Sigmoid colon (tissue), 4 donors: ENCODE data around the gene KCND3.

ENCODE experiments used
- POLR2AphosphoS5 ChIP-seq, 4 donors: sonication (generic); formaldehyde crosslinking; IDR thresholded peaks; one replicate each; pipeline ENCODE4 v1.6.1; 2017; ENCODE audit warnings: antibody characterized with exemption in 4 of 4
- TF ChIP-seq, protein P1 (sequence below), 4 experiments: fragments of 450-650 bp in 3 of 4; fragments of 200-600 bp in 1 of 4; IDR thresholded peaks; one replicate each; pipeline ENCODE4 v1.5.1; 2016 to 2019; ENCODE audit warnings: antibody characterized with exemption in 4 of 4, mild to moderate bottlenecking in 3 of 4, moderate library complexity in 2 of 4

DNA sequence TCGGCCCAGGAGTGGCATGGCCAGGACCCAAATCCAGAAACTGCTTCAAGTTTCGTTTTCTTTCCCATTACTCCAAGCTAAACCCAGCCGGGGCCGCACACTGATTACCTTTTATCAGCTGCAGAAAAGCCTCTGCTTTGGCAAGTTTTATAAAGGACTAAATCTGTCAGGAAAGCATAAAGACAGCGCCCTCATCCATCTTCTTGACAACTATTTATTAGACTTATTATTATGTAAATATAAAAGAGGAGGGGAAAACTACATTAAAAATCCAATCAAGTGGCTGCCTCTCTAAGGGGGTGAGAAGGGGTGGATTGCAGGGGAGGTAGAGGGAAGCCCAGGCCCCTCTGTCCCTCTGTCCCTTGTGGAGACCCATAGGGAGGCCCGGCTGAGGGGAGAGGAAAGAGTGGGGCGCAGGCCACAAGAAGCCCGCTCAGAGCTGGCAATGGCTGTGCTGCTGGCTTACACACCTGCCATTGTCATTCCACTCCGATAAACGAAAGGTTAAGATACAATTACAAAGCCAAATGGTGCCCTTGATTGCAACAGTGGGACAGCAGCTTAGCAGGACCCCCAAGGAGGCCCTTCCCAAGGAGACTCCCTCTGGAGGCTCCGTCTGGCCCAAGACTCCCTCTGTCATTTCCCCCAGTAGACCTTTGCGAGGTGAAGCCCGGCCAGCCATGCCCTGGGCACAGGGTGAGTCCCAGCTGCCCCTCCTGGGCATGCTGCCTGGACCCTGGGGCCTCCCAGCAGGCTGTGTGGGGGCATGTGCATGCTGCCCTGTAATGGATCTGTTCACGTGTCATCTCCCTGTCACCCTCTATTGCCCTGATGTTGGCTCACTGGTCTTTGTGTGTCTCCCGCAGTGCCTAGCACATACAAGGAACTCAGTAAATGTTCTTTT lies 45.4 kb downstream of the KCND3 start:
- TF ChIP-seq, protein P1, sequence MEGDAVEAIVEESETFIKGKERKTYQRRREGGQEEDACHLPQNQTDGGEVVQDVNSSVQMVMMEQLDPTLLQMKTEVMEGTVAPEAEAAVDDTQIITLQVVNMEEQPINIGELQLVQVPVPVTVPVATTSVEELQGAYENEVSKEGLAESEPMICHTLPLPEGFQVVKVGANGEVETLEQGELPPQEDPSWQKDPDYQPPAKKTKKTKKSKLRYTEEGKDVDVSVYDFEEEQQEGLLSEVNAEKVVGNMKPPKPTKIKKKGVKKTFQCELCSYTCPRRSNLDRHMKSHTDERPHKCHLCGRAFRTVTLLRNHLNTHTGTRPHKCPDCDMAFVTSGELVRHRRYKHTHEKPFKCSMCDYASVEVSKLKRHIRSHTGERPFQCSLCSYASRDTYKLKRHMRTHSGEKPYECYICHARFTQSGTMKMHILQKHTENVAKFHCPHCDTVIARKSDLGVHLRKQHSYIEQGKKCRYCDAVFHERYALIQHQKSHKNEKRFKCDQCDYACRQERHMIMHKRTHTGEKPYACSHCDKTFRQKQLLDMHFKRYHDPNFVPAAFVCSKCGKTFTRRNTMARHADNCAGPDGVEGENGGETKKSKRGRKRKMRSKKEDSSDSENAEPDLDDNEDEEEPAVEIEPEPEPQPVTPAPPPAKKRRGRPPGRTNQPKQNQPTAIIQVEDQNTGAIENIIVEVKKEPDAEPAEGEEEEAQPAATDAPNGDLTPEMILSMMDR (IDR thresholded peaks at IDR 0.05) = no peak
- TF ChIP-seq POLR2AphosphoS5 (IDR thresholded peaks at IDR 0.05) = no peak
